HepG2 (cell line): Measurements from ENCODE around the gene TNFRSF6B. TPM values are rescaled to one million over a fixed set of nuclear protein-coding genes. Genes with fewer than 3 reads are reported as not detected.

ENCODE experiments used
- KIAA2018 ChIP-seq: sonication (generic); formaldehyde crosslinking; IDR thresholded peaks from 2 replicates; pipeline ENCODE4 v1.5.0; 2020; ENCODE audit warnings: mild to moderate bottlenecking, missing genetic modification reagents, borderline replicate concordance
- KLF12 ChIP-seq: sonication (generic); formaldehyde crosslinking; IDR thresholded peaks from 2 replicates; pipeline ENCODE4 v1.4.0; 2020; ENCODE audit warnings: missing genetic modification reagents, borderline replicate concordance
- NRL ChIP-seq: sonication (generic); formaldehyde crosslinking; IDR thresholded peaks from 2 replicates; pipeline ENCODE4 v1.5.0; 2020; ENCODE audit warnings: missing genetic modification reagents, mild to moderate bottlenecking, moderate library complexity, borderline replicate concordance
- TOPORS ChIP-seq: sonication (generic); formaldehyde crosslinking; IDR thresholded peaks from 2 replicates; pipeline ENCODE4 v1.8.0; 2023; ENCODE audit warnings: mild to moderate bottlenecking, missing genetic modification reagents
- ZBTB14 ChIP-seq: sonication (generic); formaldehyde crosslinking; IDR thresholded peaks from 2 replicates; pipeline ENCODE4 v1.4.0; 2020; ENCODE audit warnings: missing genetic modification reagents
- ZMAT5 ChIP-seq: sonication (generic); formaldehyde crosslinking; IDR thresholded peaks from 2 replicates; pipeline ENCODE4 v1.5.0; 2020; ENCODE audit warnings: mild to moderate bottlenecking, low read depth, missing genetic modification reagents, borderline replicate concordance
- ZNF563 ChIP-seq: sonication (generic); formaldehyde crosslinking; IDR thresholded peaks from 2 replicates; pipeline ENCODE4 v1.8.0; 2022; ENCODE audit warnings: mild to moderate bottlenecking, moderate library complexity, missing genetic modification reagents
- ZNF878 ChIP-seq: sonication (generic); formaldehyde crosslinking; IDR thresholded peaks from 2 replicates; pipeline ENCODE4 v1.8.1; 2023; ENCODE audit warnings: mild to moderate bottlenecking, missing genetic modification reagents, moderate library complexity
- ZNF883 ChIP-seq: sonication (generic); formaldehyde crosslinking; IDR thresholded peaks from 2 replicates; pipeline ENCODE4 v1.5.1; 2020; ENCODE audit warnings: mild to moderate bottlenecking, missing genetic modification reagents; ENCODE audit errors: not compliant biosample characterization
- polyA plus RNA-seq, 8 experiments: library from polyadenylated mRNA; depleted of rRNA in 3 of 8; stranded (reverse) in 7 of 8; unstranded in 1 of 8; fragments of >200 nt; fragmentation: Illumina TruSeq in 4 of 8; extraction: Trizol in 4 of 8; gene quantifications; 2 replicates each; pipeline versions ENCODE4 v1.2.1 to v1.2.3, GENCODE V29; 2011 to 2016; ENCODE audit warnings: low read depth in 4 of 8, missing spikeins in 1 of 8, mixed read lengths in 1 of 8; ENCODE audit not compliant: insufficient read depth in 1 of 8
- total RNA-seq, 5 experiments: library from RNA; depleted of rRNA; stranded (reverse); fragments of >200 nt; fragmentation: Illumina TruSeq; extraction: Trizol; gene quantifications; 2 replicates each; pipeline ENCODE4 v1.2.3, GENCODE V29; 2016; ENCODE audit warnings: low read depth in 1 of 5
- TF ChIP-seq, protein P1 (sequence below): IDR thresholded peaks from 2 replicates; pipeline ENCODE4 v1.6.1; 2016; ENCODE audit warnings: low read depth, control low read depth
- TF ChIP-seq, protein P2 (sequence below): IDR thresholded peaks from 2 replicates; pipeline ENCODE4 v1.6.1; 2016; ENCODE audit warnings: control low read depth
- TF ChIP-seq, protein P3 (sequence below): sonication (generic); formaldehyde crosslinking; IDR thresholded peaks from 2 replicates; pipeline ENCODE4 v1.4.0; 2020; ENCODE audit warnings: missing genetic modification reagents

Gene TNFRSF6B
- total and polyA plus RNA-seq, 2 of the 13 experiments (the other 11 are each of a cell fraction or from before 2014, with no cell fraction given), result 0.24 TPM; not detected in 1

DNA sequence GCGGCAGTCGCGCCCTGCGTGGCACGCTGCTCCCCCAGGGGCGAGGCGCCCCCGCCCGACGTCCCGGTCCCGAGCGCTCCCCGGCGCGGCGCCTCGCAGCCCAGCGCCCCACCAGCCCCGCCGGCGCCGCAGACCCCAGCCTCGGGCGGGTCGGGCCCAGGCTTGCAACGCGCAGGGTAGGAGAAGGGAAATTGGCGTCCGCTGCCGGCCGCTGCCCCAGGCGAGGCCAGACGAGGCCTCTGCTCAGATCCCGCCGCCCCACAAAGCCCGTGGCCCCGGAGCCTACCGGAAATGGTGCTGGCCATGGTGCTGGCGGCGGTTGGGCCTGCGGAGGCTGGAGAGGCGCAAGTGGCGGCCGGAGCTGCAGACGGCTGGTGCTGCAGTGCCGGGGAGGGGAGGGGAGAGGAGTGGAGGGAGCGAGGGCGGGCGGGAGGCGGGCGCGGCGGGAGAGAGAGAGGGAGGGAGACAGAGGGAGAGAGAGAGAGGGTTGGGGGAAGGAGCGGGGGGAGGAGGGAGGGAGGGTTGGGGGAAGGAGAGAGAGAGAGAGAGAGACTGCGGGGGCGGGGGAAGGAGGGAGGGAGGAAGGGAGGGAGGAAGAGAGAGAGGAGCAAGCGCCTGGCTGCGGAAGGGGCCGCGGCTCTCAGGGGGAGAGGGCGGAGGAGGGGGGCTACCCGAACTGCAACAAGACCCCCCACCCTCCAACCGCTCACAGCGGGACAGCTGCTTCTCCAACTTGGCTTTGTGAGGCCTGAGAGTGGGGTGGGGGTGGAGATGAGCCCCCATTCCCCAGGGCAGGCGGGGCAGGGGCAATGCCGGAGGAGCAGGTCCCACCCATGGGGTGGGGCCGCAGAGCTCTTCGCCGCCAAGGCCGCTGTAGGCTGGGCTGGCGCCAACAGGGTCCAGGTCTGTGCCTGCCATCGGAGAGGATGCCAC is 43.1 kb upstream of the TNFRSF6B start, which contains the start of gene STMN3 (continued):
- TF ChIP-seq ZNF563 (CRISPR knock-in tag) (peak; percentile 97), KIAA2018 (no peak), KLF12 (CRISPR knock-in tag) (peak; percentile 94), ZNF878 (peak; percentile 88), TOPORS (CRISPR knock-in tag) (0 out of 2 replicates have a peak, but pooled peaks have one; percentile 90), ZBTB14 (CRISPR knock-in tag) (peak; percentile 59; the same call in 1 of the 2 replicates), ZNF883 (CRISPR knock-in tag) (peak; percentile 86), NRL (CRISPR knock-in tag) (peak; percentile 85; the same call in 1 of the 2 replicates), ZMAT5 (CRISPR knock-in tag) (no peak)
- TF ChIP-seq, protein P1, sequence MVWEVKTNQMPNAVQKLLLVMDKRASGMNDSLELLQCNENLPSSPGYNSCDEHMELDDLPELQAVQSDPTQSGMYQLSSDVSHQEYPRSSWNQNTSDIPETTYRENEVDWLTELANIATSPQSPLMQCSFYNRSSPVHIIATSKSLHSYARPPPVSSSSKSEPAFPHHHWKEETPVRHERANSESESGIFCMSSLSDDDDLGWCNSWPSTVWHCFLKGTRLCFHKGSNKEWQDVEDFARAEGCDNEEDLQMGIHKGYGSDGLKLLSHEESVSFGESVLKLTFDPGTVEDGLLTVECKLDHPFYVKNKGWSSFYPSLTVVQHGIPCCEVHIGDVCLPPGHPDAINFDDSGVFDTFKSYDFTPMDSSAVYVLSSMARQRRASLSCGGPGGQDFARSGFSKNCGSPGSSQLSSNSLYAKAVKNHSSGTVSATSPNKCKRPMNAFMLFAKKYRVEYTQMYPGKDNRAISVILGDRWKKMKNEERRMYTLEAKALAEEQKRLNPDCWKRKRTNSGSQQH (CRISPR knock-in tag), result peak; percentile 100
- TF ChIP-seq, protein P2, sequence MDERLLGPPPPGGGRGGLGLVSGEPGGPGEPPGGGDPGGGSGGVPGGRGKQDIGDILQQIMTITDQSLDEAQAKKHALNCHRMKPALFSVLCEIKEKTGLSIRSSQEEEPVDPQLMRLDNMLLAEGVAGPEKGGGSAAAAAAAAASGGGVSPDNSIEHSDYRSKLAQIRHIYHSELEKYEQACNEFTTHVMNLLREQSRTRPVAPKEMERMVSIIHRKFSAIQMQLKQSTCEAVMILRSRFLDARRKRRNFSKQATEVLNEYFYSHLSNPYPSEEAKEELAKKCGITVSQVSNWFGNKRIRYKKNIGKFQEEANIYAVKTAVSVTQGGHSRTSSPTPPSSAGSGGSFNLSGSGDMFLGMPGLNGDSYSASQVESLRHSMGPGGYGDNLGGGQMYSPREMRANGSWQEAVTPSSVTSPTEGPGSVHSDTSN (CRISPR knock-in tag), result no peak; the same call in 1 of the 2 replicates
- TF ChIP-seq, protein P3, sequence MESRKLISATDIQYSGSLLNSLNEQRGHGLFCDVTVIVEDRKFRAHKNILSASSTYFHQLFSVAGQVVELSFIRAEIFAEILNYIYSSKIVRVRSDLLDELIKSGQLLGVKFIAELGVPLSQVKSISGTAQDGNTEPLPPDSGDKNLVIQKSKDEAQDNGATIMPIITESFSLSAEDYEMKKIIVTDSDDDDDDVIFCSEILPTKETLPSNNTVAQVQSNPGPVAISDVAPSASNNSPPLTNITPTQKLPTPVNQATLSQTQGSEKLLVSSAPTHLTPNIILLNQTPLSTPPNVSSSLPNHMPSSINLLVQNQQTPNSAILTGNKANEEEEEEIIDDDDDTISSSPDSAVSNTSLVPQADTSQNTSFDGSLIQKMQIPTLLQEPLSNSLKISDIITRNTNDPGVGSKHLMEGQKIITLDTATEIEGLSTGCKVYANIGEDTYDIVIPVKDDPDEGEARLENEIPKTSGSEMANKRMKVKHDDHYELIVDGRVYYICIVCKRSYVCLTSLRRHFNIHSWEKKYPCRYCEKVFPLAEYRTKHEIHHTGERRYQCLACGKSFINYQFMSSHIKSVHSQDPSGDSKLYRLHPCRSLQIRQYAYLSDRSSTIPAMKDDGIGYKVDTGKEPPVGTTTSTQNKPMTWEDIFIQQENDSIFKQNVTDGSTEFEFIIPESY (CRISPR knock-in tag), result peak; percentile 84
